Measurements from ENCODE around the gene WNK2. TPM values are rescaled to one million over a fixed set of nuclear protein-coding genes. Genes with fewer than 3 reads are reported as not detected.

Gene WNK2
- total and polyA plus RNA-seq, 2 donors (not counting 3 experiments of a cell fraction or from before 2014, with no cell fraction given) = not detected

- FAIRE-seq = no peak
- H3K4me1 ChIP-seq (ENCODE audit: control insufficient read depth, extremely low read depth, insufficient read depth, low read length) = no peaks in the 10 kb centered on the region
- H3K79me2 ChIP-seq (ENCODE audit: control insufficient read depth, insufficient read depth, low read length) = no peaks in the 10 kb centered on the region
- H3K9me3 ChIP-seq (replicated peaks; ENCODE audit: control insufficient read depth, insufficient read depth, low read length) = no peaks in the 10 kb centered on the region
- no TSS peak for BruUV-seq (replicated peaks)
- H3K27ac ChIP-seq (ENCODE audit: insufficient read depth, low read depth, low read length) = no peak overlapping the region
- H3K9ac ChIP-seq (replicated peaks; ENCODE audit: extremely low read depth, insufficient read depth, low read length) = no peak overlapping the region
- ChIA-PET CTCF (interaction anchor here (0.9 to 1.1 kb wide), 2 partner anchors 14 to 110 kb away, joined by 3 to 4 read pairs; no protein-coding TSS in a partner anchor), POLR2A (no interaction called here)
- H3K27me3 ChIP-seq (ENCODE audit: control insufficient read depth in 2 of 2, insufficient read depth in 2 of 2, low read length in 2 of 2) = no peaks in the 10 kb centered on the region
- no peaks in the 10 kb centered on the region for H4K20me1 ChIP-seq (replicated peaks; ENCODE audit: control insufficient read depth, extremely low read depth, insufficient read depth, low read length)
- DNase-seq (ENCODE audit: low read depth, low spot score) = no peak
- H3K9me1 ChIP-seq (replicated peaks; ENCODE audit: control insufficient read depth, extremely low read depth, insufficient read depth, low read length) = no peaks in the 10 kb centered on the region
- no peak overlapping the region for H3K4me2 ChIP-seq (ENCODE audit: insufficient read depth, low read length)
- no peak overlapping the region for H3K4me3 ChIP-seq (replicated peaks in 1 of 3; ENCODE audit: insufficient read depth in 1 of 3, low read depth in 1 of 3, low read length in 3 of 3)
- H3K36me3 ChIP-seq (ENCODE audit: control insufficient read depth in 2 of 2, extremely low read depth in 1 of 2, insufficient read depth in 2 of 2, low read length in 2 of 2) = no peaks in the 10 kb centered on the region
- no peak overlapping the region for H2AFZ ChIP-seq (ENCODE audit: low read depth, low read length)
- dilution Hi-C loops (cut with MboI; ENCODE audit: extremely low pct_ligation_motif_present, low sequenced_read_pairs) = no loop called here
- intact Hi-C loops (cut with micrococcal nuclease) = no loop called here
- TF ChIP-seq MAX (IDR thresholded peaks at IDR 0.05; ENCODE audit: insufficient read depth, insufficient read length) (no peak), POLR2AphosphoS5 (IDR thresholded peaks at IDR 0.05; ENCODE audit: insufficient read depth, low read depth, low read length) (no peak), MYC (IDR thresholded peaks at IDR 0.05; ENCODE audit: low read depth, low read length) (no peak), EZH2 (IDR thresholded peaks at IDR 0.05; ENCODE audit: borderline replicate concordance, low read depth, low read length, severe bottlenecking) (no peak)
Measured at GRCh38 chr9:93167838-93168237, 16.1 kb upstream of the WNK2 start.

GRCh38 chr9:93168581-93168980 is 15.4 kb upstream of the WNK2 start:
- intact Hi-C loops (cut with micrococcal nuclease) (no loop called here), dilution Hi-C loops (cut with MboI; ENCODE audit: extremely low pct_ligation_motif_present, low sequenced_read_pairs) (no loop called here)
- no TSS peak for BruUV-seq (replicated peaks)
- Histone ChIP-seq H3K4me1 (ENCODE audit: control insufficient read depth, extremely low read depth, insufficient read depth, low read length) (no peaks in the 10 kb centered on the region), H3K36me3 (ENCODE audit: control insufficient read depth in 2 of 2, extremely low read depth in 1 of 2, insufficient read depth in 2 of 2, low read length in 2 of 2) (no peaks in the 10 kb centered on the region), H3K9me3 (replicated peaks; ENCODE audit: control insufficient read depth, insufficient read depth, low read length) (no peaks in the 10 kb centered on the region), H4K20me1 (replicated peaks; ENCODE audit: control insufficient read depth, extremely low read depth, insufficient read depth, low read length) (no peaks in the 10 kb centered on the region), H3K9me1 (replicated peaks; ENCODE audit: control insufficient read depth, extremely low read depth, insufficient read depth, low read length) (no peaks in the 10 kb centered on the region), H3K9ac (replicated peaks; ENCODE audit: extremely low read depth, insufficient read depth, low read length) (no peak overlapping the region), H3K79me2 (ENCODE audit: control insufficient read depth, insufficient read depth, low read length) (no peaks in the 10 kb centered on the region), H3K4me2 (ENCODE audit: insufficient read depth, low read length) (no peak overlapping the region), H3K27me3 (ENCODE audit: control insufficient read depth in 2 of 2, insufficient read depth in 2 of 2, low read length in 2 of 2) (no peaks in the 10 kb centered on the region), H2AFZ (ENCODE audit: low read depth, low read length) (no peak overlapping the region), H3K4me3 (replicated peaks in 1 of 3; ENCODE audit: insufficient read depth in 1 of 3, low read depth in 1 of 3, low read length in 3 of 3) (no peak overlapping the region), H3K27ac (ENCODE audit: insufficient read depth, low read depth, low read length) (no peak overlapping the region)
- POLR2A ChIA-PET = no interaction called here
- CTCF ChIA-PET = interaction anchor here (1.1 kb wide), 1 partner anchor 15 kb away, joined by 4 read pairs; no protein-coding TSS in a partner anchor
- DNase-seq (ENCODE audit: low read depth, low spot score) (no peak), FAIRE-seq (no peak)
- TF ChIP-seq POLR2AphosphoS5 (IDR thresholded peaks at IDR 0.05; ENCODE audit: insufficient read depth, low read depth, low read length) (no peak), GATA2 (IDR thresholded peaks at IDR 0.05; ENCODE audit: insufficient read depth, insufficient read length, low read depth, low read length) (no peak), POLR2A (IDR thresholded peaks at IDR 0.05; ENCODE audit: low read depth, low read length) (no peak), MYC (IDR thresholded peaks at IDR 0.05; ENCODE audit: low read depth, low read length) (no peak), FOS (IDR thresholded peaks at IDR 0.05; ENCODE audit: borderline replicate concordance, insufficient read depth, low read length) (no peak), JUN (IDR thresholded peaks at IDR 0.05; ENCODE audit: borderline replicate concordance, insufficient read depth, insufficient read length, low read depth) (no peak), CTCF (IDR thresholded peaks at IDR 0.05; ENCODE audit: extremely low read depth in 1 of 2, insufficient read depth in 1 of 2, low read depth in 1 of 2, low read length in 2 of 2) (no peak), EZH2 (IDR thresholded peaks at IDR 0.05; ENCODE audit: borderline replicate concordance, low read depth, low read length, severe bottlenecking) (no peak), MAX (IDR thresholded peaks at IDR 0.05; ENCODE audit: insufficient read depth, insufficient read length) (no peak)

Measured in endothelial cell of umbilical vein (primary cell).